Colonic mucosa (tissue), 4 donors: Measurements from ENCODE around the gene TLR4. TPM values are rescaled to one million over a fixed set of nuclear protein-coding genes. Genes with fewer than 3 reads are reported as not detected.

Experiments used
- DNase-seq: peaks from one replicate; pipeline ENCODE4 v3.0.0-alpha.2; 2020
- H3K27ac ChIP-seq: fragments of 200-600 bp; one replicate; pipeline ENCODE4 v1.8.0; 2021
- H3K27me3 ChIP-seq: fragments of 200-600 bp; one replicate; pipeline ENCODE4 v1.8.0; 2021
- H3K36me3 ChIP-seq: fragments of 200-600 bp; one replicate; pipeline ENCODE4 v1.8.0; 2021
- H3K4me1 ChIP-seq: fragments of 200-600 bp; one replicate; pipeline ENCODE4 v1.8.0; 2021; ENCODE audit warnings: mild to moderate bottlenecking
- H3K4me3 ChIP-seq: fragments of 200-600 bp; one replicate; pipeline ENCODE4 v1.8.0; 2021
- H3K9ac ChIP-seq, 2 donors: one replicate each; pipeline ENCODE4 v1.7.0; 2013; ENCODE audit warnings: control low read depth in 2 of 2, low read depth in 2 of 2, low read length in 2 of 2
- H3K9me3 ChIP-seq: fragments of 200-600 bp; one replicate; pipeline ENCODE4 v1.8.0; 2021
- intact Hi-C: fragments of 100-400 bp; cut with DNase I; formaldehyde crosslinking; loops from one replicate; pipeline ENCODE4 v1.14.1; 2022
- total RNA-seq, 2 donors: library from RNA; stranded (reverse); fragmentation: NEBNext Ultra II Directional in 1 of 2; extraction: Animal tissue kit (Norgen Biotek cat#: 25700) in 1 of 2; gene quantifications; one replicate each; pipeline ENCODE4 v1.2.1, GENCODE V29; 2021
- TF ChIP-seq, protein P1 (sequence below): fragments of 200-600 bp; IDR thresholded peaks from one replicate; pipeline ENCODE4 v1.8.0; 2022; ENCODE audit warnings: antibody characterized with exemption, mild to moderate bottlenecking
- donor health status: healthy.
- donor health status: DM: no; HTN: no; CAD: no.
- donor health status: DM: no; HTN: no; CAD: no.

TLR4 gene
- total RNA-seq: 1 to 10 TPM; 3.2 to 7.5 TPM

DNA sequence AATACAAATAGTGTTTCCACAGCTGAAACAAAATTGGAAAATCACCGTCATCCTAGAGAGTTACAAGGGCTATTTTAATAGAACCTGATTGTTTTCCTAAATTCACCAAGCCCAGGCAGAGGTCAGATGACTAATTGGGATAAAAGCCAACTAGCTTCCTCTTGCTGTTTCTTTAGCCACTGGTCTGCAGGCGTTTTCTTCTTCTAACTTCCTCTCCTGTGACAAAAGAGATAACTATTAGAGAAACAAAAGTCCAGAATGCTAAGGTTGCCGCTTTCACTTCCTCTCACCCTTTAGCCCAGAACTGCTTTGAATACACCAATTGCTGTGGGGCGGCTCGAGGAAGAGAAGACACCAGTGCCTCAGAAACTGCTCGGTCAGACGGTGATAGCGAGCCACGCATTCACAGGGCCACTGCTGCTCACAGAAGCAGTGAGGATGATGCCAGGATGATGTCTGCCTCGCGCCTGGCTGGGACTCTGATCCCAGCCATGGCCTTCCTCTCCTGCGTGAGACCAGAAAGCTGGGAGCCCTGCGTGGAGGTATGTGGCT lies at the start of gene TLR4:
Gene TLR4 (plus strand): TSS at position 380 of the 552 bp plus-strand sequence. CDS start 70 bp downstream, at position 450.
- Histone ChIP-seq H3K36me3 (no peaks in the 10 kb centered on the region), H3K27ac (peak within 1 kb of the TSS; percentile 46), H3K9me3 (no peaks in the 10 kb centered on the region), H3K9ac (peak within 1 kb of the TSS in 1 of 2 donors; percentile 66), H3K4me3 (peak within 1 kb of the TSS; percentile 12), H3K27me3 (no peaks in the 10 kb centered on the region), H3K4me1 (no peaks in the 10 kb centered on the region)
- peak; percentile 60 for DNase-seq
- intact Hi-C loops: no loop called here
- TF ChIP-seq, protein P1, sequence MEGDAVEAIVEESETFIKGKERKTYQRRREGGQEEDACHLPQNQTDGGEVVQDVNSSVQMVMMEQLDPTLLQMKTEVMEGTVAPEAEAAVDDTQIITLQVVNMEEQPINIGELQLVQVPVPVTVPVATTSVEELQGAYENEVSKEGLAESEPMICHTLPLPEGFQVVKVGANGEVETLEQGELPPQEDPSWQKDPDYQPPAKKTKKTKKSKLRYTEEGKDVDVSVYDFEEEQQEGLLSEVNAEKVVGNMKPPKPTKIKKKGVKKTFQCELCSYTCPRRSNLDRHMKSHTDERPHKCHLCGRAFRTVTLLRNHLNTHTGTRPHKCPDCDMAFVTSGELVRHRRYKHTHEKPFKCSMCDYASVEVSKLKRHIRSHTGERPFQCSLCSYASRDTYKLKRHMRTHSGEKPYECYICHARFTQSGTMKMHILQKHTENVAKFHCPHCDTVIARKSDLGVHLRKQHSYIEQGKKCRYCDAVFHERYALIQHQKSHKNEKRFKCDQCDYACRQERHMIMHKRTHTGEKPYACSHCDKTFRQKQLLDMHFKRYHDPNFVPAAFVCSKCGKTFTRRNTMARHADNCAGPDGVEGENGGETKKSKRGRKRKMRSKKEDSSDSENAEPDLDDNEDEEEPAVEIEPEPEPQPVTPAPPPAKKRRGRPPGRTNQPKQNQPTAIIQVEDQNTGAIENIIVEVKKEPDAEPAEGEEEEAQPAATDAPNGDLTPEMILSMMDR: no peak

DNA sequence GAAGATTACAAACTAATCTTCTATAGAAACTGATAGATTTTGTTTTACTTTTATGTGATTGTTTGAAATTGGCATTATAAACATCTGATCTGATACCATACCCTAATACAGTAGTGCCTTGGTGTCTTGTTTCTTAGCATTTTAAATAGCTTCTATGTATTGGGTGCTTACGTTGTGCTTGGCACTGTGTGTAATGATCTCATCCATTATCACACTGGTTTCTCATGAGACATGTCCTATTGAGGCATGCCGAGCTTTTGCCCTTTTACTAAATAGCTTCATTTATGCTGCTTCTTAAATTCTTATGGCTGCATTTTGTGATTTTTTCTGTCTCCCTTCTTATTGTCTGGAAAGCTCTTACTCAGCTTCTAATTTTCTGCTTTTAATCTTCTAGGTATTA lies 48.2 kb upstream of the TLR4 start:
- H3K36me3 ChIP-seq: no peaks in the 10 kb centered on the region
- no peak overlapping the region for H3K9ac ChIP-seq
- H3K27me3 ChIP-seq: no peaks in the 10 kb centered on the region
- TF ChIP-seq, protein P1: no peak
- DNase-seq: no peak
- H3K4me1 ChIP-seq: peaks cover 4% of the 10 kb centered on the region
- H3K9me3 ChIP-seq: no peaks in the 10 kb centered on the region
- intact Hi-C loops: no loop called here
- H3K4me3 ChIP-seq: no peak overlapping the region
- H3K27ac ChIP-seq: no peak overlapping the region

DNA sequence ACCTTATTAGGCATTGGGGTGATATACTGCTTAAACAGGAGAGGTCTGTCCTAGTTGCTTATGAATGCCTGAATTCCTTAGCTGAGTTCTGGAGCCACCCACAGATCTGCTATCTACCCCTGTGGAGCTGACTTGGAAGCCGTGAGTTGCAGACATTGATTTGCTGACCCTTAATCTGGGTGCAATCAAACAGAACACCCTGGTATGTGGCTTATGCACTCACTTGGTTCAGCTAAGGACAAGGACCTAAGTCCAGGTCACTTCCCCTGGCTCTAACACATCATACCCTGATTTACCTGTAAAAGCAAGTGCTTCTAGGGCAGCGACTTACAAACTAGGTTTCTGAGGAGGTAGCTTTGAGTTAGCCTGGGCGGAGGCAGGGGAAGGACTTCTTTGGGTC lies 41.6 kb upstream of the TLR4 start:
- intact Hi-C loops: no loop called here
- TF ChIP-seq, protein P1: no peak
- no peak for DNase-seq
- Histone ChIP-seq H3K27ac (no peak overlapping the region), H3K4me3 (no peak overlapping the region), H3K4me1 (no peaks in the 10 kb centered on the region), H3K9ac (no peak overlapping the region), H3K9me3 (no peaks in the 10 kb centered on the region), H3K36me3 (no peaks in the 10 kb centered on the region), H3K27me3 (no peaks in the 10 kb centered on the region)

DNA sequence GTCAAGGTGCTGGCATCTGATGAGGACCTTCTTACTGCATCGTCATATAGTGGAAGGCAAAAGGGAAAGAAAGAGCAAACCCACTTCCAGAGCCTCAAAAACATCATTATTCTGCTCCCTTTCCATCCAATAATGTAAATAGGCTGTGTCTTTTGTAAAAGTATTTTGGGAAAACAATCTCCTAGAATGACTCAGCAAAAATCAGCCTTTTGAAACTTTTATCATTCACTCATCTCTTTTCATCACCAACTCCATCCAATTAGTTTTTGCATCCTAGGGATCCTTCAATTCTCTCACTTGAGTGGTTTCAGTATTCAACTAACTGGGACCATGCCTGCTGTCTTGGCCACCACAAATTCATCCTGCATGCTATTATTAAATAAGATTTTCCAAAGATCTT lies 39.8 kb upstream of the TLR4 start:
- H3K4me3 ChIP-seq: no peak overlapping the region
- intact Hi-C loops: no loop called here
- no peak for DNase-seq
- no peaks in the 10 kb centered on the region for H3K27me3 ChIP-seq
- H3K9ac ChIP-seq: no peak overlapping the region
- H3K9me3 ChIP-seq: no peaks in the 10 kb centered on the region
- H3K36me3 ChIP-seq: no peaks in the 10 kb centered on the region
- no peaks in the 10 kb centered on the region for H3K4me1 ChIP-seq
- no peak overlapping the region for H3K27ac ChIP-seq
- TF ChIP-seq, protein P1: no peak

GRCh38 chr9:117665601-117666385 lies 38.4 kb upstream of the TLR4 start:
- H3K27me3 ChIP-seq: no peaks in the 10 kb centered on the region
- no peak overlapping the region for H3K27ac ChIP-seq
- no peak overlapping the region for H3K9ac ChIP-seq
- TF ChIP-seq, protein P1: no peak
- no peaks in the 10 kb centered on the region for H3K9me3 ChIP-seq
- intact Hi-C loops: no loop called here
- no peaks in the 10 kb centered on the region for H3K36me3 ChIP-seq
- H3K4me1 ChIP-seq: no peaks in the 10 kb centered on the region
- no peak overlapping the region for H3K4me3 ChIP-seq
- DNase-seq: no peak
